GM18507 (cell line): ENCODE data around the gene SULT1B1.

Experiments
- DNase-seq: peaks from one replicate; pipeline ENCODE4 v3.0.0; 2011; ENCODE audit warnings: low read depth; ENCODE audit not compliant: insufficient read length; ENCODE audit errors: extremely low spot score
- FAIRE-seq: peaks from 2 replicates; lab custom pipeline; 2011; peaks lifted over from hg19 to GRCh38; lab: Jason Lieb, UNC

Gene SULT1B1

DNA sequence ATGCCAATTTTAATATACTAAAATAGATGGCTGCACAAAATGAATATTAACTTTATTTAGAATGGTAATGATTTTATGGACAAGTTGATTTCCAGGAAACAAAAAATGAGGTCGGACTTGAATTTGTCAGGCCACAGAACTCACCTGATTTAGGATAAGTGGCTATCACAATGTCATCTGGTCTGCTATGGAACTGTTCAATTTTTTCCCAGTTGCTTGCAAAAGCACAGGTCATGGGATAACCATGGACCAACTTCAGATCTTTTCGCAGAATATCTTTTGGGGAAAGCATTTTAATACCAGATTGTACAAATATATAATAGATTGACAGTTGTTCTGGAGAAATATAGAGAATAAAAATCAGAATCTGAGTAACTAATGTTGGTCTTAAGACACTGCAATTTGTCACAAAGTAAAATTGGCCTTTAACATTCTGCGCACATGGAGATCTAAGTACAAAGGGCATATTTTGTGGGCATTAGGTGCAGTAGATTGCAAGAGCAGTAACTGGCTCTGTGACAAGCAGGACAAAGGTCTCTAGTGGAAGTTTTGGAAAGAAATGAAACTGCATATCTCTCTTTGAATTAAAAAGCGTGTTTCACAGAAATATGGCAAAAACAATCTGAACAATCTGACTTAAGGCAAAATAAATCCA lies 5.4 kb downstream of the SULT1B1 start:
- FAIRE-seq: no peak
- DNase-seq: no peak

DNA sequence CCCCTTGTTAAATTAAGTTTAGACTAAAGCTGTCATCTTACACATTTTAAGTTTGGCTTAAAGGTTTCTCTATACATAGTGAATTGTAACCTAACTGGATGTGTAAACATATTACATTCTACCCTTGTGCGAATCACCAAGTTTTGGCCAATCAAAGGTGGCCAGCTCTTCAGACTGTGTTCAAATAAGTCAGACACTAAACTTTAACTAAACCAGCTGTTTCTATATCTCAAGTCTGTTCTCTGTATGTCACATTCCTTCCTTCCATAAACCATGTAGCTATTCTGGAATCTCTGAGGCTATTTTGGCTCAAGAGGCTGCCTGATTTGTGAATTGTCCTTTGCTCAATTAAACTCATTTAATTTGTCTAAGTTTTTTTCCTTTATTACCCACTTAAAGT lies 6.7 kb downstream of the SULT1B1 start:
- DNase-seq (no peak), FAIRE-seq (no peak)

DNA sequence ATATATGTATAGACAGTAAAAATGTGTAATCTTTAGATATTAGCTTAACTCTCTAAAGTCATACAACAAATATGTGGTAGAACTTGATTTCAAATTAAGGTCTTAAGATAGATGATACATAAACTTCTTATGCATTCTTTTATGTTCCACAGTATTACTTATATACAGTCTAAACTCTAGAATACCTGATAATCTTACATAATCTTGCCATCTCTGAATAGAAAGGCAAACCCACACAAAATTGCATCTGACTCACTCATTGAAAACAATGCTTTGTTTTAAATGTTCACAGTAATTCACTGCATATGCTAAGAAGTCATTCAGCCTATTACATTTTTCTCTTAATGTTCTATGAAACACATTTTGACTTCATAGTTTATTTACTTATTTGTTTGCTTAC lies 10.1 kb downstream of the SULT1B1 start:
- no peak for DNase-seq
- FAIRE-seq: no peak

DNA sequence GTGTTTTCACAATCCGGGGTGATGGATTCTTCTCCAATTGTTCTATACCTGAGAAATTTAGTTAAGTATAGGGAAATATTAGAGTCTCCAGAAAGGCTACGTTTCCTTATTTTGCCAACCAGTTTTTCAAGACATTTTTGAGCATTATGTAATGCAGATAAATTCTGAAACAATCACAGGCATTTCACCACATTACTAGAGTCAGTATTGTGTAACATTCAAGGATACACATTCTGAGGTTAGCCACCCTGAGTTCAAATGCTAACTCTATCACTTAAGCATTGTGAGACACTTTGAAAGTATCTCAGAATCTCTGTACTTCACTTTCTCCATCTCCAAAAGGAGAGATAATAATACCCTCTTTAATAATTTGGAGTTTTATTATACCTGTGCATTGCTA lies 10.6 kb downstream of the SULT1B1 start:
- no peak for DNase-seq
- no peak for FAIRE-seq

DNA sequence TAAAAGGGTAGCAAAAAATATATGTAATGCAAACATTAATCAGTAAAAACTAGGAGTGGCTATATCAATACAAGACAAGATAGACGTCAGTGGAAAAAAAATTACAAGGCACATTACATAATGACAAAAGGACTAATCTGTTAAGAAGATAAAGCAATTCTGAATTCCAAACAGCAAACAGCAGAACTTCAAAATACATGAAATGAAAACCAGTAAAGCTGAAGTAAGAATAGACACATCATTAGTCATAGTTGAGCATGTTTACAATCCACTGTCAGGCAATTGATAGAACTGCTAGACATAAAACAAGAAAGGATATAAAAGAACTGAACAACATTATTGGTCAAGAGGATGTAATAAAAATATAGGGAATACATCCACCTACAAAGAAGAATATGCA lies 12.2 kb downstream of the SULT1B1 start:
- no peak for DNase-seq
- FAIRE-seq: no peak

DNA sequence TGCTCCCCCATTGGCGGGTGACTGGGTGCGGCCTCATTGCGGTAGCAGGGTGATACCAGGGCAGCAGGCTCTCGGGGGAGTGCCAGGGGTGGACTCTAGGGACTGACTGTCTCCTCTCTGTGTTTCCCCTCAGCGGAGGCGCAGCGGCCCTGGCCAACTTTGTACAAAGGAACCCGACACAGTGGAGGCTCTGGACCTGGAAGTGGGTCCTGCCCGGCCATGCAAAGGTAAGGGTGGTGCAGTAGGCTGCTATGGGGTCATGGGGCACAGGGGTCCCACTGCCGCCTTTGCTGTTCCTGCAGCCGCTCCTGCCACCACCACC lies 16.3 kb downstream of the SULT1B1 start:
- no peak for FAIRE-seq
- DNase-seq: no peak

DNA sequence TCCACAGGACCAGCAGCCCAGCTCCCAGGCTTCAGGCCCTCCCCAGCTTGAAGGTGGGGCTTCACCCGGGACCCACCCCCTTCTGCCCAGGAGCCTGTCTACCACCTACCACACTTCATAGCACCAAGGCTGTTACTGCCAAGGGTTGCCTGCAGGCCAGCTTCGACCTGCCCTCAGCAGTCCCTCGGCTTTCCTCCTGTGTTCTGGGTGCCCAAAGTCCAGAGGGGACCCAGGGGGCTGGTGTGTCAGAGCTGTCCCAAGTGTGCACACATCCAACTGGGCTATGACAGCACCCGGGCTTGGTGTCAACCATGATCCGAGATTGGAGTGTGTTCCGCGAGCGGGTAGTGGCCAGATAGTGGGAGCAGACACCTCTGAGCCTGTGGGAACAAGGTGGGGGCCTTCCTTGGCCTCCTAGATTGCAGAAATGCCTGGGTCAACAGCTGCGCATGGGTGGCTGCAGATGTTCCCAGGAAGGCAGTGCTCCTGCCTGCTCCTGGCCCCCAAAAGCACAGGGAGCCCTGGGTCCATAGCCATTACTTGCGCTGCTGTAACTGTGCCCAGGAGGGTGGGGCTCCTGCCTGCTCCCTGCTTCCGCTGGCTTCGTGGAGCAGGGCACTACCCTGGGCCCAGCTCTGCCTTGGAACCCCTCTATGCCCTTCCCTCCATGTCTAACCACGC lies 16.8 kb downstream of the SULT1B1 start:
- FAIRE-seq (no peak), DNase-seq (no peak)

DNA sequence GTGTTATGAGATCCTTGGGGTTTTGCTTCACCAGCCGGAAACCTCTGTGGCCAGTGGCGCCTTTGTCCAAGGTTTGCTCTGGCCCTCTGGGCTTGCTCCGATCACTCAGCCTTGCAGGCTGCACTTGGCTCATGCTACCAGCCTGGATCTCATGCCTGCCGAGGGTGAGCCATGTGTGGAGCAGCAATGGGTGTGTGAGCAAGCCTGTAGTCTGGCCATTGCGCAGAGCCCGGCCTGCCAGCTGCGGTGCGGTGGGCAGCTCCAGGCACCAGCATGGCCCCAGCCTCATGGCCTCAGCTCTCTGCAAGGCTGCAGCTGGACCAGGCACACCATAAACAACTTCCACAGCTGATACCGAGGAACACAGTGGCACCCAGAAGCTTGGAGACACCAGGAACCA lies 17.8 kb downstream of the SULT1B1 start:
- FAIRE-seq (no peak), DNase-seq (no peak)

DNA sequence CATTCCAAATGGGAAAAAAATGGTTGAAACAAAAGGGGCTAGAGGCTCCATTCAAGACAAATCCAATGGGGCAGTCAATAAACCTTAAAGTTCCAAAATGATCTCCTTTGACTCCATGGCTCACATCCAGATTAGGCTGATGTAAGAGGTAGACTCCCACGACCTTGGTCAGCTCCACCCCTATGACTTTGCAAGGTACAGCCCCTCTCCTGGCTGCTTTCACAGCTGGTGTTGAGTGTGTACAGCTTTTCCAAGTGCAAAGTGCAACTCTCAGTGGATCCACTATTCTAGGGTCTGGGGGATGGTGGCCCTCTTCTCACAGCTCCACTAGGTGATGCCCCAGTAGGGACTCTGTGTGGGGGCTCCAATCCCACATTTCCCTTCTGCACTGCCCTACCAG lies 21.5 kb downstream of the SULT1B1 start:
- FAIRE-seq: no peak

DNA sequence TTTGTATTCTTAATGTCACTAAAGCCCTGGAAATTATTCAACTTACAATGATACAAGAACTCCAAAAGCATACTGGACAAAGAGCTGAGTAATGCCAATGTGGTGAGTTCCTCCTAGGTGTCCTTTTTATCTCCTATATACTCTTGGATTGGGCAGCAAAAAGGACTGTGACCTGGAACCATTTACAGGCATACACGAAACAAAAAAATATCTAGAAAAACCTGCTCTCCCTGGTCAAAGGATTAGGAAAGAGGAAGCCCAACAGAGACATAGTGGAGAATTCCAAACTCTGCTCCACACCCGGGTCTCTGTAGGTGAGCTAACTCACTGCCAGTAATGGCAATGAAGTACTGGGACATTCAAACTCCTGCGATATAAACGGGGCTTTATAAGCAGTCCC lies 25.3 kb downstream of the SULT1B1 start:
- DNase-seq (no peak), FAIRE-seq (no peak)

More for the DNA sequence above, 21.5 kb downstream of the SULT1B1 start:
- no peak for DNase-seq

DNA sequence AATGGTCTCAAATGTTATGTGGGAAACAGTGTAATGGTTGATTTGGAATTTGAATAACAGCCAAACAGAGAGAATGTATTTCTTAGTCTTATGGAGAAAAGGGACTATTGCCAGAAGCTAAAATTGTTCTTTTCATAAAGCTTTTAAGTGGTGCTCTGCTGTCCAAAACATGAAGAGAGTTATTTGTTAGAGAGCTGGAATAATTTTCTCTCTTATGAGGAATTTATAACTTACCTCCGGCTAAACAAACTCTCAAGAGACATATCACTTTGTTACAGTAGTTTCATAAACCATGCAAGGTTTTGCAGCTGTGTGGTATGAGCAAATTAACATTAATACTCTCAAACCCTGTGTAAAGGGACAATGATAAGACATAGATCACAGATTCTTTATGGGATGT lies 28.6 kb downstream of the SULT1B1 start:
- DNase-seq (no peak), FAIRE-seq (no peak)

DNA sequence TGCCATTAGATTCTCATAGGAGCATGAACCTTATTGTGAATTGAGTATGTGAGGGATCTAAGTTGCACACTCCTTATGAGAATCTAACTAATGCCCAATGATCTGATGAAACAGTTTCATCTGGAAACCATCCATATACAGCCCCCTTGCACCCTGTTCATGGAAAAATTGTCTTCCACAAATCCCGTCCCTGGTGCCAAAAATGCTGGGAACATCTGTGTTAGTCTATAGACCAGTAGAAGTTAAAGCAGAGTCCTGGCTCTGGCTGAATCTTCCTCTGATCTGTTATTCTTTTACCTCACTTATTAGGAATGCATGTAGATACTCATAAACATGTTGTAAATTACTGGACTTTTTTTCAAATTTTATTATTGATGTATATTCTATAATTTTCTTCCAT lies 29.2 kb downstream of the SULT1B1 start:
- DNase-seq (no peak), FAIRE-seq (no peak)

DNA sequence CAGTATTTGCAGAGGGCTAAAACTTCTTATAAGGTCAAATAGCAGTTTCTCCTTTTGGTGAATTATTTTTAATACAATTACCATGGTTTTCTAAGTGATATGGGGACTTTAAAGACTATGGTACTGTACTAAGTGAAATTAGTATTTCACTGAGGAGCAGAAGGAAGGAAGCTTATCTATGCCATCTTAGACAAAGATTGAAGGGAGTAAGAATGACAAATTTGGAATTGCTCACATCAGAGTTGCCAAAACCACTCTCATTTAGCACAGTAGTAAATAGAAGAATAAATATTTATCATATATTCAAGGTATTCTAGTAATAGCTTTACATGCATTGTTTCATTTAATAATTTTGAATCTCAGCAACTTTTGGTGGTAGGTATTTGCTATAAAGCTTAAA lies 30.4 kb downstream of the SULT1B1 start:
- no peak for FAIRE-seq
- no peak for DNase-seq

DNA sequence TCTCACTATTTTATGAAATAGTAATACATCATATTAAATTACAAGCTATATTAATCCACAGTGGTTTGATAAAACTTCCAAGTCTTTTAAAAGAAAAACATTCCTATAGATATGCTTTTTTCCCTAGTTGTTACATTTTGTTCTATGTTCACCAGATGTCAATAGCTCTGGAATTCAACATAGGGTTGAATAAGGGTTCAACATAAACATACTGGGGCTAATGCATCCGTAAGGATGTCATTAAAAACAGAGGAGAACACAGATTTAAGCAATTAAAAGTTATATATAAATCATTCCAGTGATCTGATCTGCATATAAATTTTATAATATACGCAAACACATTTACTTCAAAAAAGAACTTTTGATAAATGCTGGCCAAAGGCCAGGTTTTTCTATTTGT lies 32.5 kb downstream of the SULT1B1 start:
- FAIRE-seq (no peak), DNase-seq (no peak)

DNA sequence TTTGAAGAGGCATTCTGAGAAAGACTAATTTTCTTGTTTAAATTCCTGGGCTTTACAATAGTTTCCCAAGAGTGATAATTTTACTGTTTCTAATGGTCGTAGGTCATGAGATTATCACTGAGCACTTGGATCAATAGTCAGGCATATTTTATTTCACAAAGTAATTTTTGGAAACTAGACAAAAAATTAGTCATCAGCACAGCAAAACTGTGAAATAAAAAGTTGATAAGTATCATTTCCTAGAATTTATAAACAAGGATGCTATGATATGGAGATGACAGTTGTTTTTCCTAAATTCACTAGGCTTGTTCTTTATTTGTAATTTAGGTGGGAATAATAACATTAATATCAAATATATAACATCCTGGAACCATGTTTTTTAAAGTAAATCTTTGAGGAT lies 33.0 kb downstream of the SULT1B1 start:
- FAIRE-seq: no peak
- DNase-seq: no peak

DNA sequence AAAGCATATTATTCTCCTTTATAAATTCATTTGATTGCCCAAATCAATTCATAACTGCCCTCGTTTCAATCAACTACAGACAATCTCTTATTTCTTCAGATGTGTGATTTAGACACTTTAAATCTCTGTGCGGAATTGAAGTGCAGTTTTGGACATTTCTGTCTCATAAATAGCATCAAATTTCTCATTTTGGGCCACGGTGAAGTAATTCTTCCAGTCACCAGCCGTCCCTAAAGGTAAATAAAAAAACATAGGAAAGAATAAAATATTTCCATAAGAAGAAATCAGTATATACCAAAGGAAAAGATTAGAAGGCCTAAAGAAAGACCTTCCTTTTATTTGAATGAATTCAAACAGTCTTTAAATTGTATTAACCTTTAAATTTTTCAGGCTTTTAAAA lies 33.4 kb downstream of the SULT1B1 start:
- FAIRE-seq (no peak), DNase-seq (no peak)

DNA sequence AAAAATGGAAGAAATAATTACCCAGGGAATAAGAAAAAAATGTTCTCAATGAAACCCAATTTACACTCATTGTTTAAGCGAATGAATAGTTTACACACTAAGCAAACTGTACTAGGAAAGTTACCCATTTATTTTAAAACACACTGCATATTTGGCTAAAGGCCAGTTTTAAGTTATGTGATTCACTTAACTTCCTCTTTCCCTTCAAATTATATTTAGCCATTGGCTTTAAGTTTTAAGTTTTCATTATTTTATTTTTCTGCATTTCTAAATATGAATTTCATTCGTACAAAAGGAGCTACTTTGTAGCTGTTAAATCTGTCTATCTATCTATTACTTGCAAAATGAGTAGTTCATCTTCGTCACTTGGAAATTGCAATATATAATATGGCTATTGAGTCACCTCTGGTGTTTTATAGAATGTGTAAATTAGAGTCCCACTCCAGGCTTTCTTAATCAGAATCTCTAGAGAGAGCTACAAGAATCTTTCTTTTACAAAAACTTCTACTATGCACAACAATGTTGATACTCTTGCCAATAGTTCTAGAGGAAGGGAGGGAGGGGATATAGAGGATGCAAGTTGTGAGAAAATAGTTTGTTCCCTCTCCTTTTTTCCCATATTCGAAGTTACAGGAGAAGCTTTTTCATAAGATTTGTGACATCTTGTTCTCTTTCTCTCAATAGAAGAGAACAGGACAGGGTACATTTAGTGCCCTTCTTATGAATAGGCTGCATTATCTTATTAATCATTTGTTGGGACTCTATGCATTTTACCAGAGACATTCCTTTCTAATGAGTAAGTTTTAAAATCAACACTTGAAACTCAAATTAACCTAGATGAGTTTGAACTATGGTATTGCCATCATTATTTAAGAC lies 41.8 kb downstream of the SULT1B1 start:
- DNase-seq: no peak
- no peak for FAIRE-seq

DNA sequence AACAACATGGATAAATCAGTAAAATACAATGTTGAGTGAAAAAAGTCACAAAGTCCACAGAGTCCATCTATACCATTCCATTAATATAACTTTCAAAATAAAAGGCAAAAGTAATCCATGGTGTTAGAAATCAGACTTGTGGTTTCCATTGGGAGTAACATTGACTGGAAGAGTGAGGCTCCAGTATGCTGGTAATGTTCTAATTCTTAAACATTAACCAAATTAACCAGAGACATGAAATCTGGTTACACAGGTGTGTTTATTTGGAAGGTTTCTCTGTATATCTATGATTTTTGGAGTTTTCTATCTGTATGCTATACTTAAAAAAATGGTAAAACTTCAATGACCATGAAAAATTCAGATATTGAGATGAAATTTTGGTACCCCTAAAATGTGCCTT lies 42.6 kb downstream of the SULT1B1 start:
- FAIRE-seq: no peak
- DNase-seq: no peak

DNA sequence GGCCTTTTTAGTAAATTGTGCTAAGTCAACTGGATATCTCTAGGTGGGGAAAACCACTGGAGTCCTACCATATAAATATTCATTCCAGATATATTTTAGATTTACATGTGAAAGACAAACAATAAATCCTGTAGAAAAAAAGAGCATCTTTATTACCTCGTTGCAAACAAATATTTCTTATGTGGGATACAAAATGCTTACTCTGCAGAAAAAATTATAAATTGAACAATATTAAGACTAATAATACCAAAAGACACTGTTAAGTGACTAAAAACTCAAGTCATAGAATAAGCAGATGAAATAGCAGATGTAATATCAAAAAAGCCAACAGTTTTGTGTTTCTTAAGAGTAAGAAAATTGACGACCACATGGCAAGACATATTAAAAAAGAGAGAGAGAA lies 43.8 kb downstream of the SULT1B1 start:
- FAIRE-seq (no peak), DNase-seq (no peak)

DNA sequence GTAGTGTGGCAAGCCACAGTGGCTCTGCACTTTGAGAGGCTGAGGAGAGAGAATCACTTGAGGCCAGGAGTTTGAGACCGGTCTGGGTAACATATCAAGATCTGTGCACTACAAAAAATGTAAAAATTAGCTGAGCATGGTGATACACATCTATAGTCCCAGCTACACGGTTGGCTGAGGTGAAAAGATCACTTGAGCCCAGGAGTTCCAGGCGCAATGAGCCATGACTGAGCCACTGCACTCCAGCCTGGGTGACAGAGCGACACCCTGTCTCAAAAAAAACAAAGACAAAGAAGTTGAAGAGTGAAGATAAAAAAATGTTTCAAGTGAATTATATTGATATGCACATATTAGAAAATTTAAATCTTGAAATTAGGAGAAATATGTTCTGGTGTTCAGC lies 46.3 kb downstream of the SULT1B1 start:
- FAIRE-seq (no peak), DNase-seq (no peak)

DNA sequence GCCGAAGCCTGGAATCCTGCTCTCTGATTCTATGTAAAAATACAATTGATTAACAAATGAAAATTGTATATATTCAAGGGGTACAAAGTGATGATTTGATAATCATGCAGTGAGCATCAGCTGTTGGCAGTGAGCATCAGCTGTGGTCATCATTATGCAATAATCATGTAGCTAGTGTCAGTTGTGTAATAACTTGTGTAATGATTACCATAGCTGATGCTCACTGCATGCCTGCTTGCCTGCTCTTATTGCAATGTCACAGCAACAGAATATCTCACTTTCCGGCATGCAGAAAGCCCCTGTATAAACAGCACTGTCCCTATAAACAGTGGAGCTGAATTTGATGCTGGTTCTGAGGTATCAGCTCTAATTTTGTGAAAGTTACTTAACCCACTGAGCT lies 46.8 kb downstream of the SULT1B1 start:
- FAIRE-seq (no peak), DNase-seq (no peak)
